ENCODE measurements around the gene MINDY2. TPM values are rescaled to one million over a fixed set of nuclear protein-coding genes. Genes with fewer than 3 reads are reported as not detected.

The MINDY2 gene
- total RNA-seq, 1 donor from 2014 or later = 31.2 TPM

DNA sequence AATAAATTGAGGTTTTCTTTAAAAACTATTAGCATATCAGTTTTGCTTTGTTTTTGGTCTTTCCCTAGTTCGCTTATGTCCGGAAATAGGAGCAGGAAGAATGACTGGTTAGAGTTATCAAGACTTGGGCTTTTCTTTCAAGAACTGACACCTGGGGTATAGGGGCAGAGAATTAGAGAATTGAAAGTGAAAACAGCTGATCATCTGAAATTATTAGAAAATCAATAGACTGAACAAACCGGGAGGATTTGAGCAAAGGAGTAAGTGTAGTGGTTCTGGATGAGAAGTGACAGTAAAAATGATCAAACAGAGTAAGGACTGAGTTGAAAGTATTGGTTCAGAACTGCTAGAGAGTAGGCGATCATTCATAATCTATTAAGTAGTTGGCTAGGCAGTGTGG is 6.0 kb downstream of the MINDY2 start:
- TF ChIP-seq, protein P1, sequence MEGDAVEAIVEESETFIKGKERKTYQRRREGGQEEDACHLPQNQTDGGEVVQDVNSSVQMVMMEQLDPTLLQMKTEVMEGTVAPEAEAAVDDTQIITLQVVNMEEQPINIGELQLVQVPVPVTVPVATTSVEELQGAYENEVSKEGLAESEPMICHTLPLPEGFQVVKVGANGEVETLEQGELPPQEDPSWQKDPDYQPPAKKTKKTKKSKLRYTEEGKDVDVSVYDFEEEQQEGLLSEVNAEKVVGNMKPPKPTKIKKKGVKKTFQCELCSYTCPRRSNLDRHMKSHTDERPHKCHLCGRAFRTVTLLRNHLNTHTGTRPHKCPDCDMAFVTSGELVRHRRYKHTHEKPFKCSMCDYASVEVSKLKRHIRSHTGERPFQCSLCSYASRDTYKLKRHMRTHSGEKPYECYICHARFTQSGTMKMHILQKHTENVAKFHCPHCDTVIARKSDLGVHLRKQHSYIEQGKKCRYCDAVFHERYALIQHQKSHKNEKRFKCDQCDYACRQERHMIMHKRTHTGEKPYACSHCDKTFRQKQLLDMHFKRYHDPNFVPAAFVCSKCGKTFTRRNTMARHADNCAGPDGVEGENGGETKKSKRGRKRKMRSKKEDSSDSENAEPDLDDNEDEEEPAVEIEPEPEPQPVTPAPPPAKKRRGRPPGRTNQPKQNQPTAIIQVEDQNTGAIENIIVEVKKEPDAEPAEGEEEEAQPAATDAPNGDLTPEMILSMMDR (IDR thresholded peaks at IDR 0.05) = no peak
- Histone ChIP-seq H3K27me3 (no peaks in the 10 kb centered on the region), H3K4me3 (no peak overlapping the region), H3K36me3 (no peaks in the 10 kb centered on the region), H3K27ac (no peak overlapping the region), H3K4me1 (peaks cover 31% of the 10 kb centered on the region), H3K9me3 (no peaks in the 10 kb centered on the region)
- DNase-seq (no peak), ATAC-seq (no peak)
- intact Hi-C loops (cut with DNase I) = no loop called here

DNA sequence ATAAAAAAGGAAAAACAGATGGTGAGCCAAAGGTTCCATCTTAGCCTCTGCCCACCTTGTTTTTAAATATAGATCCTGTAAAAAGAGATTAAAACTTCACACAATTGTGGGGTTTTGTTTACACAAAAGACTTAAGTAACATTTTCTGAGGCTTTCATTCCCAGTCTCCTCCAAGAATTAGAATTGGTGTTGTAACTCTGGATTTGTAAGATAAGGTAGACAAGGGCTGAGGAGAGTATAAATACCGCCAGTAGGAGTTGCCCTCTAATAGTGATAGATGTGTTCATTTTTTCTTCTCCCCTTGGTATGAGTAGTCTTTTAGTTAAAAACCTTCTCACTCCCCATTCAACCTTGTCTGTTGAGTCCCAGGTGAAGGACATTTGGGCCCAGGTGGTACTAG is 8.5 kb downstream of the MINDY2 start:
- no peak overlapping the region for H3K4me3 ChIP-seq
- no peaks in the 10 kb centered on the region for H3K9me3 ChIP-seq
- intact Hi-C loops (cut with DNase I) = no loop called here
- H3K36me3 ChIP-seq = no peaks in the 10 kb centered on the region
- no peaks in the 10 kb centered on the region for H3K27me3 ChIP-seq
- TF ChIP-seq, protein P1 (IDR thresholded peaks at IDR 0.05) = no peak
- no peak overlapping the region for H3K27ac ChIP-seq
- peaks cover 7% of the 10 kb centered on the region for H3K4me1 ChIP-seq
- DNase-seq = no peak
- ATAC-seq = no peak

DNA sequence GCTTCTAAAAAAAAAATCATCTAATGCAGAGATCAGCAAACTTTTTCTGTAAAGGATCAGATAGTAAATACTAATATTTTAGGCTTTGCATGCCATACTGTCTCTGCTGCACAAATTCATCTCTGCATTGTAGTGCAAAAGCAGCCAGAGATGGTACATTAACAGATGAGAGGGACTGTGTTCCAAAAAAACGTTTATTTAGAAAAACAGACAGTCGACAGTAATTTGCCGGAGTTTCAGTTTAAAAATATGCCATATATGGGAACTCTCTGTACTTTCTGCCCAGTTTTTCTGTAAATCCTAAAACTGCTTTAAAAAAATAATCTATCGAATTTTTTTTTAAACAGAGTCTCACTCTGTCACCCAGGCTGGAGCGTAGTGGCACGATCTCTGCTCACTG is 14.3 kb downstream of the MINDY2 start:
- no peak overlapping the region for H3K27ac ChIP-seq
- intact Hi-C loops (cut with DNase I) = no loop called here
- H3K4me1 ChIP-seq = no peaks in the 10 kb centered on the region
- H3K36me3 ChIP-seq = no peaks in the 10 kb centered on the region
- no peaks in the 10 kb centered on the region for H3K9me3 ChIP-seq
- no peak for DNase-seq
- H3K27me3 ChIP-seq = no peaks in the 10 kb centered on the region
- no peak for ATAC-seq
- TF ChIP-seq, protein P1 (IDR thresholded peaks at IDR 0.05) = no peak
- H3K4me3 ChIP-seq = no peak overlapping the region

DNA sequence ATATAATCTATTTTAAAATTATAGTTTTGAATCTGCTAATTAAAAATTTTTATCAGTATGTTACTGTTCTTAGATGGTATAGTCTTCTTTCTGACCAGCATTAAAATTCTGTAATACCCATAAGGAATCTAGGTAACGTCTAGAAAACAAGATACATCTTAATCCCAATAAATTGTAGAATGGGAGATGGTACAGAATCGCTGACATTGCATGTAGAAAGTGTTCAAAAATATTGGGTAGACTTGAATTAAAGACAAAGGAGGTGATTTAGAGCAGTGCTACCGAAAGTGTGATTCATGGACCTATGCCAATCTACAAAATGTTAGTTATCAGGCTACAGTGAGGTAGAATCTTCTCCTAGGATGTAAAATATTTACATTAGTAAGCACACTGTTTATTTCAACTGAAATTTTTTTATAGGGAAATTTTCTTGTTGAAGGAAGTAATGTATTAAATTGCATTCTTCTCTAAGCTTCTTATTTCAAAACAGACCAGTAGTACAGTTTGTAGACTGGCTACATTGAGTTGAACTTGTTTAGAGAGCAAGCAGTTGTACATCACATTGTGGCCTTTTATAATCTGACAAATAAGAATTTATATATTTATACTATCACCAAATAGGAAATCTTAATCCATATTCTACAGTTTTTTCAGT is 17.1 kb downstream of the MINDY2 start:
- DNase-seq (no peak), ATAC-seq (no peak)
- no peak overlapping the region for H3K27ac ChIP-seq
- H3K9me3 ChIP-seq = no peaks in the 10 kb centered on the region
- TF ChIP-seq, protein P1 (IDR thresholded peaks at IDR 0.05) = no peak
- H3K4me3 ChIP-seq = no peak overlapping the region
- no peaks in the 10 kb centered on the region for H3K27me3 ChIP-seq
- no peaks in the 10 kb centered on the region for H3K4me1 ChIP-seq
- H3K36me3 ChIP-seq = no peaks in the 10 kb centered on the region
- intact Hi-C loops (cut with DNase I) = no loop called here

DNA sequence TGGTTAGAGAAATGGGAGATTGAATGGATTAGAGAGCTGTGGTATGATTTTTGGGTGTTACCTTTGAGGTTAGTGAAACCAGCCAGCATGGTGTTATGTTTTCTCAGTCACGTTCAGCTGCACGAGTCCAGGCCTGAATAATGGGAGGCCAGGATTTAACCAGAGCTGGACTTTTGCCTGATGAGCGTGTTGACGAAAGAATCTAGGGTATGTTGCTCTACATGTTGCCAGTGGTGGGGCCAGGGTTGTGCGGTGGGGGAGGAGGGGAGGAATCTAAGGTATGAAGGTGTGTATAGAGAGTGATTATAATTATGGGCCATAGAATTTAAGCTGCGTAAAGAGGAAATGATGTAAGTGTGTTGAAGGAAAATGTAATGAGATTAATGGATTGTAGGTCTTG is 22.8 kb downstream of the MINDY2 start:
- Histone ChIP-seq H3K4me3 (no peak overlapping the region), H3K9me3 (no peaks in the 10 kb centered on the region), H3K36me3 (no peaks in the 10 kb centered on the region), H3K27ac (peak overlapping the region; percentile 19), H3K4me1 (peaks cover 10% of the 10 kb centered on the region), H3K27me3 (no peaks in the 10 kb centered on the region)
- TF ChIP-seq, protein P1 (IDR thresholded peaks at IDR 0.05) = no peak
- DNase-seq (peak; percentile 68), ATAC-seq (peak; percentile 92)
- intact Hi-C loops (cut with DNase I) = no loop called here

DNA sequence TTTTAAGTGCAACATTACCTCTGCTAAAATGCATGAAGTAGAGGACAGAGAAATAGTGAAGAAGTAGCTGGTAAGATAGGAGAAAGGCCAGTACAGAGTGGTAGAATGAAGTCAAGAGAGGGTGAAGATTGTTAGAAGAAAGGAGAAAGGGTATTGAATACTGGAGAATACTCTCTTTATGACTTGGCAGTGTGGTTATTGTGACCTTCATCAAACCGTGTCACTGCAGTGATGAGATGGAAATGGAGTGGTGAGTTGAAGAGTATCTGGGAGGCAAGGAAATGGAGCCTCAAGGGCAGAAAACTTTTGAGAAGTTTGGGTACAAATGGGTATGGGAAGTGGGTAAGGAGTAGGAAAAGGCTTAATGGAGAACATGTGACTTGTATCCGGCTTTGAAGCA is 24.7 kb downstream of the MINDY2 start:
- TF ChIP-seq, protein P1 (IDR thresholded peaks at IDR 0.05) = no peak
- Histone ChIP-seq H3K4me3 (no peak overlapping the region), H3K27ac (no peak overlapping the region), H3K9me3 (no peaks in the 10 kb centered on the region), H3K27me3 (no peaks in the 10 kb centered on the region), H3K36me3 (no peaks in the 10 kb centered on the region), H3K4me1 (peaks cover 10% of the 10 kb centered on the region)
- ATAC-seq (no peak), DNase-seq (no peak)
- intact Hi-C loops (cut with DNase I) = no loop called here

All from upper lobe of right lung (tissue), 1 donor.